Natural killer cell (primary cell): ENCODE results near the gene ACAD9. TPM values are rescaled to one million over a fixed set of nuclear protein-coding genes. Genes with fewer than 3 reads are reported as not detected.

Experiments
- ATAC-seq, 3 donors: fragments of 150-1000 bp in 2 of 3; fragments of 200-7000 bp in 1 of 3; cut with Tn5 transposase; 1 replicate in 1 of 3; 2 replicates in 2 of 3; pipeline ENCODE4 v1.10.0; 2021; ENCODE audit warnings: mild to moderate bottlenecking in 2 of 3, moderate library complexity in 2 of 3
- DNase-seq, 2 donors: peaks; one replicate each; pipeline versions ENCODE4 v3.0.0 to v3.0.0-alpha.2; 2013 to 2021; ENCODE audit warnings: mixed read lengths in 1 of 2
- H3K27ac ChIP-seq: one replicate; pipeline ENCODE4 v1.5.1; 2013; ENCODE audit warnings: mild to moderate bottlenecking, low read length
- H3K27me3 ChIP-seq: one replicate; pipeline ENCODE4 v1.6.1; 2013; ENCODE audit warnings: low read length; ENCODE audit not compliant: control insufficient read depth, insufficient read depth
- H3K36me3 ChIP-seq: one replicate; pipeline ENCODE4 v1.6.1; 2013; ENCODE audit warnings: low read length; ENCODE audit not compliant: control insufficient read depth, insufficient read depth
- H3K4me1 ChIP-seq: one replicate; pipeline ENCODE4 v1.6.1; 2013; ENCODE audit warnings: low read length; ENCODE audit not compliant: control insufficient read depth, insufficient read depth
- H3K4me3 ChIP-seq: one replicate; pipeline ENCODE4 v1.5.1; 2013; ENCODE audit warnings: low read length
- H3K9me3 ChIP-seq: one replicate; pipeline ENCODE4 v1.6.1; 2013; ENCODE audit warnings: low read length; ENCODE audit not compliant: control insufficient read depth, insufficient read depth
- H3K27ac Mint-ChIP-seq, 2 donors: one replicate each; pipeline ENCODE4 v1.8.0; 2022; ENCODE audit warnings: mild to moderate bottlenecking in 2 of 2, mixed read lengths in 2 of 2, moderate library complexity in 1 of 2
- H3K27me3 Mint-ChIP-seq, 2 donors: one replicate each; pipeline ENCODE4 v1.8.0; 2022; ENCODE audit warnings: low read depth in 2 of 2, mixed read lengths in 2 of 2
- H3K36me3 Mint-ChIP-seq: one replicate; pipeline ENCODE4 v1.8.0; 2022; ENCODE audit warnings: mixed read lengths
- H3K4me1 Mint-ChIP-seq, 2 donors: one replicate each; pipeline ENCODE4 v1.8.0; 2022; ENCODE audit warnings: mixed read lengths in 2 of 2
- H3K4me3 Mint-ChIP-seq: one replicate; pipeline ENCODE4 v1.8.0; 2022; ENCODE audit warnings: mild to moderate bottlenecking, moderate library complexity, mixed read lengths
- H3K9me3 Mint-ChIP-seq, 2 donors: one replicate each; pipeline ENCODE4 v1.8.0; 2022; ENCODE audit warnings: mixed read lengths in 2 of 2
- WGBS: methylation state at CpG from one replicate; pipeline ENCODE4 v1.1.7; 2013; ENCODE audit warnings: missing lambda C conversion rate; ENCODE audit not compliant: insufficient coverage; 5-methylcytosine and 5-hydroxymethylcytosine counted together
- intact Hi-C: fragments of 100-400 bp; cut with micrococcal nuclease; formaldehyde crosslinking; loops from one replicate; pipeline ENCODE4 v1.14.2; 2022
- total RNA-seq, 4 donors: library from RNA; stranded (reverse); fragments of 120-200 nt in 1 of 4; gene quantifications; one replicate each; pipeline versions ENCODE4 v1.2.3 to v1.2.4, GENCODE V29; 2013 to 2022
- TF ChIP-seq, protein P1 (sequence below): fragments of 200-600 bp; IDR thresholded peaks from one replicate; pipeline ENCODE4 v1.8.0; 2022; ENCODE audit warnings: antibody characterized with exemption

The ACAD9 gene
- total RNA-seq, 3 donors from 2014 or later (not counting 1 experiment from before 2014, with no cell fraction given), result 43.4 to 71.3 (median 54.2) TPM

GRCh38 chr3:128942161-128942952 is 62.9 kb downstream of the ACAD9 start:
- Mint-ChIP-seq H3K9me3 (no peaks in the 10 kb centered on the region), H3K36me3 (no peaks in the 10 kb centered on the region), H3K27ac (no peak overlapping the region), H3K4me3 (no peak overlapping the region), H3K27me3 (peaks cover 0 to 8% of the 10 kb centered on the region in 2 donors), H3K4me1 (no peaks in the 10 kb centered on the region)
- H3K27me3 ChIP-seq, result no peaks in the 10 kb centered on the region
- H3K4me3 ChIP-seq, result no peak overlapping the region
- DNase-seq, result no peak
- no peaks in the 10 kb centered on the region for H3K36me3 ChIP-seq
- intact Hi-C loops, result no loop called here
- ATAC-seq, result no peak
- H3K9me3 ChIP-seq, result no peaks in the 10 kb centered on the region
- no peak overlapping the region for H3K27ac ChIP-seq
- WGBS, result 88% methylated on average over 14 of the region's 15 CpGs
- no peaks in the 10 kb centered on the region for H3K4me1 ChIP-seq
- TF ChIP-seq, protein P1, sequence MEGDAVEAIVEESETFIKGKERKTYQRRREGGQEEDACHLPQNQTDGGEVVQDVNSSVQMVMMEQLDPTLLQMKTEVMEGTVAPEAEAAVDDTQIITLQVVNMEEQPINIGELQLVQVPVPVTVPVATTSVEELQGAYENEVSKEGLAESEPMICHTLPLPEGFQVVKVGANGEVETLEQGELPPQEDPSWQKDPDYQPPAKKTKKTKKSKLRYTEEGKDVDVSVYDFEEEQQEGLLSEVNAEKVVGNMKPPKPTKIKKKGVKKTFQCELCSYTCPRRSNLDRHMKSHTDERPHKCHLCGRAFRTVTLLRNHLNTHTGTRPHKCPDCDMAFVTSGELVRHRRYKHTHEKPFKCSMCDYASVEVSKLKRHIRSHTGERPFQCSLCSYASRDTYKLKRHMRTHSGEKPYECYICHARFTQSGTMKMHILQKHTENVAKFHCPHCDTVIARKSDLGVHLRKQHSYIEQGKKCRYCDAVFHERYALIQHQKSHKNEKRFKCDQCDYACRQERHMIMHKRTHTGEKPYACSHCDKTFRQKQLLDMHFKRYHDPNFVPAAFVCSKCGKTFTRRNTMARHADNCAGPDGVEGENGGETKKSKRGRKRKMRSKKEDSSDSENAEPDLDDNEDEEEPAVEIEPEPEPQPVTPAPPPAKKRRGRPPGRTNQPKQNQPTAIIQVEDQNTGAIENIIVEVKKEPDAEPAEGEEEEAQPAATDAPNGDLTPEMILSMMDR, result no peak

- DNase-seq (no peak), ATAC-seq (no peak)
- Histone ChIP-seq H3K27me3 (no peaks in the 10 kb centered on the region), H3K9me3 (no peaks in the 10 kb centered on the region), H3K4me3 (no peak overlapping the region), H3K27ac (no peak overlapping the region), H3K4me1 (no peaks in the 10 kb centered on the region), H3K36me3 (no peaks in the 10 kb centered on the region)
- no peak overlapping the region for H3K27ac Mint-ChIP-seq
- WGBS, result 89% methylated on average over 21 of the region's 21 CpGs
- no peaks in the 10 kb centered on the region for H3K9me3 Mint-ChIP-seq
- TF ChIP-seq, protein P1, result no peak
- peaks cover 0 to 11% of the 10 kb centered on the region in 2 donors for H3K27me3 Mint-ChIP-seq
- H3K4me1 Mint-ChIP-seq, result no peaks in the 10 kb centered on the region
- H3K36me3 Mint-ChIP-seq, result no peaks in the 10 kb centered on the region
- H3K4me3 Mint-ChIP-seq, result no peak overlapping the region
- intact Hi-C loops, result no loop called here
Measured at GRCh38 chr3:128945041-128945877, 65.8 kb downstream of the ACAD9 start.

GRCh38 chr3:128945878-128946175 is 66.4 kb downstream of the ACAD9 start:
- Mint-ChIP-seq H3K4me3 (no peak overlapping the region), H3K36me3 (no peaks in the 10 kb centered on the region), H3K27me3 (peaks cover 0 to 11% of the 10 kb centered on the region in 2 donors), H3K27ac (no peak overlapping the region), H3K4me1 (no peaks in the 10 kb centered on the region), H3K9me3 (no peaks in the 10 kb centered on the region)
- Histone ChIP-seq H3K36me3 (no peaks in the 10 kb centered on the region), H3K4me1 (no peaks in the 10 kb centered on the region), H3K27ac (no peak overlapping the region), H3K4me3 (no peak overlapping the region), H3K9me3 (no peaks in the 10 kb centered on the region), H3K27me3 (no peaks in the 10 kb centered on the region)
- ATAC-seq (no peak), DNase-seq (no peak)
- 84% methylated on average over 3 of the region's 3 CpGs for WGBS
- intact Hi-C loops, result no loop called here
- TF ChIP-seq, protein P1, result no peak
